Cardiac fibroblast (primary cell): Measurements from ENCODE around the gene CYTH1.

Source experiments
- DNase-seq, 2 donors: peaks; one replicate each; pipeline versions ENCODE4 v3.0.0 to v3.0.0-alpha.2; 2010; ENCODE audit warnings: low read depth in 2 of 2
- H3K4me3 ChIP-seq, 2 donors: replicated peaks in 1 of 2; 1 replicate in 1 of 2; 2 replicates in 1 of 2; pipeline ENCODE4 v1.5.1; 2011; ENCODE audit warnings: low read depth in 2 of 2, low read length in 2 of 2, mild to moderate bottlenecking in 2 of 2, moderate library complexity in 1 of 2
- TF ChIP-seq, protein P1 (sequence below): IDR thresholded peaks from one replicate; pipeline ENCODE4 v1.5.1; 2011; ENCODE audit warnings: low read depth, mild to moderate bottlenecking, low read length, inconsistent platforms

CYTH1 gene

GRCh38 chr17:78714534-78714933, 67.5 kb downstream of the CYTH1 start:
- TF ChIP-seq, protein P1, sequence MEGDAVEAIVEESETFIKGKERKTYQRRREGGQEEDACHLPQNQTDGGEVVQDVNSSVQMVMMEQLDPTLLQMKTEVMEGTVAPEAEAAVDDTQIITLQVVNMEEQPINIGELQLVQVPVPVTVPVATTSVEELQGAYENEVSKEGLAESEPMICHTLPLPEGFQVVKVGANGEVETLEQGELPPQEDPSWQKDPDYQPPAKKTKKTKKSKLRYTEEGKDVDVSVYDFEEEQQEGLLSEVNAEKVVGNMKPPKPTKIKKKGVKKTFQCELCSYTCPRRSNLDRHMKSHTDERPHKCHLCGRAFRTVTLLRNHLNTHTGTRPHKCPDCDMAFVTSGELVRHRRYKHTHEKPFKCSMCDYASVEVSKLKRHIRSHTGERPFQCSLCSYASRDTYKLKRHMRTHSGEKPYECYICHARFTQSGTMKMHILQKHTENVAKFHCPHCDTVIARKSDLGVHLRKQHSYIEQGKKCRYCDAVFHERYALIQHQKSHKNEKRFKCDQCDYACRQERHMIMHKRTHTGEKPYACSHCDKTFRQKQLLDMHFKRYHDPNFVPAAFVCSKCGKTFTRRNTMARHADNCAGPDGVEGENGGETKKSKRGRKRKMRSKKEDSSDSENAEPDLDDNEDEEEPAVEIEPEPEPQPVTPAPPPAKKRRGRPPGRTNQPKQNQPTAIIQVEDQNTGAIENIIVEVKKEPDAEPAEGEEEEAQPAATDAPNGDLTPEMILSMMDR: no peak
- no peak overlapping the region for H3K4me3 ChIP-seq
- no peak for DNase-seq

DNA sequence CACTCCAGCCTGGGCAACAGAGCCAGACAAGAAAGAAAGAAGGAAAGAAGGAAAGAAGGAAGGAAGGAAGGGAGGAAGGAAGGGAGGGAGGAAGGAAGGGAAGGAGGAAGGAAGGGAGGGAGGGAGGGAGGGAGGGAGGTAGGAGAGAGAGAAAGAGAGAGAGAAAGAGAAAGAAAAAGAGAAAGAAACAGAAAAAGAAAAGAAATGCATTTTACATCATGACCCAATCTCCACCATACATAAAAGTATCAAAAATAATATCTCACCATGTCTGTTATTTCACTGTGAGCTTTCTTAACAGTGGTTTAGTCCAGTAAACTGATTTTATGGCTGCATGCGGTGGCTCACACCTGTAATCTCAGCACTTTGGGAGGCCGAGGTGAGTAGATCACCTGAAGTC, 70.0 kb downstream of the CYTH1 start:
- no peak for DNase-seq
- no peak overlapping the region for H3K4me3 ChIP-seq
- TF ChIP-seq, protein P1: no peak

GRCh38 chr17:78710607-78711006, 71.5 kb downstream of the CYTH1 start:
- DNase-seq: no peak
- H3K4me3 ChIP-seq: no peak overlapping the region
- TF ChIP-seq, protein P1: no peak

- no peak overlapping the region for H3K4me3 ChIP-seq
- DNase-seq: no peak
- TF ChIP-seq, protein P1: no peak
Observed at GRCh38 chr17:78709751-78710181, 72.3 kb downstream of the CYTH1 start.

- no peak overlapping the region for H3K4me3 ChIP-seq
- DNase-seq: no peak
- TF ChIP-seq, protein P1: no peak
Observed at GRCh38 chr17:78709119-78709681, 72.9 kb downstream of the CYTH1 start.

DNA sequence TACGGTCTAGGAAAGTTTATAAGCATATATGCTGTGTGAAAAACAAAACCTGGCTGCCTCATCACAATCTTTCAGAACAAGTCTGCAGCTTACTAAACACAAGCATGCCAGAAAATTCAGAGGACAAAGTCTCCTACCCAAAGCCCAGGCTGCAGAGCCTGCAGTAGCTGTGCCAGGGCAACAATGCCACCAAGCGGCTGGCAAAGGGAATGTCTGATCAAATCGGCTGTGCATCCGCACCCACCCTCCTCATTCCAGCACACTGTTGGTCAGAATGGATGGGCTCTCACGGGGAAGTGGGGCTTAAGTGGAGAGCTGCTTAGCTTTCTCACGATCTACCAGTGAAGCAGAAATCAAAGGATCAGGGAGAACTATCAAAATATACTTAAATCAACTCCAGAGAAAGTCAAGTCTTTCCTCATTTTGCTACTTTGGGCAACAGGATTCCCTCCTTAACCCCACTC, 73.5 kb downstream of the CYTH1 start:
- peak; percentile 87 to 89 for DNase-seq
- H3K4me3 ChIP-seq: no peak overlapping the region
- TF ChIP-seq, protein P1: peak; percentile 93

DNA sequence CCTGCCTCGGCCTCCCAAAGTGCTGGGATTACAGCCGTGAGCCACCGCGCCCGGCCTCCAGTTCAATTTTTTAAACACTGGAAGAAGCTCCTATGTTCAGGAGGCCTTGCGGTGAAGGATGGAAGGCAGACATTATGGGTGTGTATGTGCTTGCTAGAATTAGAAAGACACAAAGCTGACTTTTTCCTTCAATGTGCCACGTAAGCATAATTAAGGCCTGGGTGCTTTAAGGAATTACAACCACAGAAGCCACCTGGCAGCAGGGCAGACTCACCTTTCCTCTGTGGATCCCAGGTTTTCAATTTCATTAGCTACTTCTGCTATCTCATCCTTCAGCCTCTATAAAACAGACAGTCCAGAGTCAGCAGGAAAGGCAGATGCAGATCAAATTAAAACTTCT, 74.2 kb downstream of the CYTH1 start:
- H3K4me3 ChIP-seq: no peak overlapping the region
- no peak for DNase-seq
- TF ChIP-seq, protein P1: no peak
